ENCODE results near the gene SORCS1.

Gene SORCS1

GRCh38 chr10:107104026-107104652 lies 60.4 kb downstream of the SORCS1 start:
- DNase-seq (ENCODE audit: low spot score) (no peak), FAIRE-seq (no peak)

DNA sequence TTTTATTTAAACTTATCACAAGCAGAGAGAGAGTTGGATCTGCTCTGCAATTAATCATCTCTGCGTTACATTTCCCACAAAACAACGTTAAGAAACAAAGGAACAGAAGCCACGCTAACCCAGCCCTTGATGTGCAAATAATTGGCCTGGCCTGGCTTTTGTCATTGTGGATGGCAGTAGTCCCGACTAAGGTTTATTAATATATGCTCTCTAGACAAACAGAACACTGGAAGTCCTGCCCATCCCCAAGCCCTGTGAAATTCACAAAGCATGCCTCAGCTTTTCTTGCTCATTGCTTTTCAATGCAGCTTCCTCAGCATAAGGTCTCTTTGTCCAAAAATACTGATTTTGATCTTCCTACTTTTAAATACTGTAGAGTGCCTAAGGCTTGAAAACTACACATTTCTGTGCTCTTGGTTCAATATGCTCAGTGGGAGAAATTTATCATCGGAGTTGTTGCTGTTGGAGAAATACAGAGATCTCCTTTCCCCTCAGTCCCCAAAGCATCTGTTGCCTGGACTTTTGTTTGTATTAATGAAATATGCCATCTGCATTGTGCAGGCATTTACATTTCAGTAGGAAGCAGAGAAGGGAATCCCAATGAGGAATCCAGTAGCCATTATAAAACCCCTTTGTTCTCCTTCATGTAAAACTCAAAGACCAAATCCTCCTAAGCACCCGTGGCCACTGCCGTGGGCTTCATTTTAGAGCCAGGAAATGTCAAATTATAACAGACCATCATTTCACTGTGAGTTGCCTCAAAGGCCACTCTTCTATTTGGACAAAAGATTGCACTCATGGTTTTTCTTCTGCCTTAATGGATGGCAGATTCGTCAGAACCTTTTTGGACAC lies 61.1 kb downstream of the SORCS1 start:
- DNase-seq (ENCODE audit: low spot score) = no peak
- FAIRE-seq = no peak

- DNase-seq (ENCODE audit: low spot score) (no peak), FAIRE-seq (no peak)
Observed at GRCh38 chr10:107098326-107098725, 66.2 kb downstream of the SORCS1 start.

DNA sequence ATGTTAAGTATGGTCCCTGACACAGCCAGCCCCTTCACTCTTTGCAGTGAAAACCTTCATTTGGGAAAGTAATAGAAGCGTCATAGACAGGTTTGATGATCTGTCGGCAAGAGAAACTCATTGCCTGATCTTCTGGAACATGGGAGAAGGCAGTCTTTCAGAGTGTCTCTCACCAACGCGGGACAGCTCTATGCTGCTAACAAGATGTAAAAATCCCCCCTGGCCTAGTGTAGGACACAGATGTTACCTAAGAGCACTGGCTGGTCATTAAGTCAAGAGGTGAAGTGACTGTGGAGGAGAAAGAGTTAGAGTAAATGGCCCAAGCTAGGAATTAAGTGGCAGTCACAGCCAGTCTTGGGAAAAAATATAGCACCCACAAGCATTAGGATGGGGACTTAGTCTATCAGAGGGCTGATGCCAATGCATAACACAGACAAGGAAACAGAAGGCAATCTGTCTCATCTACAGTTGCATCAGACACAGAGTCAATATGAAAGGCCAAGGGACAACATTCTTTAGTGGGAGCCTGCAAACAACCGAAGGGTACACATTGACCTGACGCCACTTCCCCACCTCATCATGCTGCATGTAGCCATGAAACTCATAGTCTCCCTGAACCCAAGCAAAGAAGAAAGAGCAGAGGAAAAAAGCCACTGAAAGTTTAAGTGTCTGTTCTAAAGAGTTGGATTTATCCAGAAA lies 69.5 kb downstream of the SORCS1 start:
- FAIRE-seq = no peak
- DNase-seq (ENCODE audit: low spot score) = no peak

DNA sequence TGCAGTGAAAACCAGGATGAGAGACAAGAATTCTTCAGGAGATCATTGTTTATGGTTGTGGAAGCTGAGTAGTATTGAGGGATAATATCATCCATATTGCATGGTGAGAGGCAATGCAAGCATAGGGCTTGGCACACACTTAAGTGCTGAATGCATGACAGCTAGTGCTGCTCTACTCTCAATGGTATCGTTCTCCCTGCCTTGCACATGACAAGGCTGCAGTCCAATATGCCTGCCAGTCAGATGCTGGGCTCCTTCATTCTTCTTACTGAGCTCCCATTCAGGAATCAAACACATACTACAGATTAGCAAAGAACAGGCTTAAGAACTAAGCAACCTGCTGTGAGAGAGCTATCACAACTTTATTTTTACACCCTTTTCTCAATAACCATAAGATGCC lies 72.2 kb downstream of the SORCS1 start:
- FAIRE-seq (no peak), DNase-seq (ENCODE audit: low spot score) (no peak)

GRCh38 chr10:107091126-107091525 lies 73.4 kb downstream of the SORCS1 start:
- FAIRE-seq = no peak
- peak; percentile 31 for DNase-seq (ENCODE audit: low spot score)

DNA sequence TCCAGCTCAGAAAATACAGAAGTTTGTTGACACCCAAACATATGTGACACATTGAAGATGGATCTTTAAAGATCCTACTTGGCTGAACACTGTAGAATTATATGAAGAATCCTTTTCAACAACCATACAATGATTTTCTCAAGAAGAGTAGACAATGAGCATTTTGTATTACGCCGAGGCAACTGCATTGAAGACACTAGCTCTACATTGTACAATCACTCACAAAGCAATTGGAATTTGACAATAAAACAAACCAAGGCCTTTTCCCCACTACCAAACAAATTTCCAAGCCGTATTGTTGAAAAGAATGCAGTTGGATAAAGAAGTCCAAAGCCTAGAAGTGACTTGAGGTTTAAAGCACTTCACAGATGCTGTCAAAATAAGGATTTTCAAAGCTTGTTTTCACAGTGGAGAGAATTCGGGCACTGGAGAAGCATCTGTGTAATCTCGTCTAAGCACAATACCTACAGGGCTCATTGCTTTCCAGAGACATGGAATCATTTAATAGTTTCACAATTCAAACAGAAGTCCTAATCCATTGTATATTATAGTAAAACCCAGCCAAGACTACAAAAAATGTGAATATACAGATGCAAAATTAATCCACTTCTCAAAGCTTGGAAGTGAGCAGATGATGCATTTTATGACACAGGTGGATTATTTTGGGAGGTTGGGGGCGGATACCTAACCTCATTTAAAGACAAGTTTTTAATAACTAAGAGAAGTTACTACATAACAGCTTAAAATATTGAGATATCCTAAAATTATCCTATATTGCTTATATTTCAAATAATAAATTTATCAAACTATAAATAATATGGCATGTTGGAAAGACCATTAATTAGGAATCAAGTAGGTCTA lies 78.6 kb downstream of the SORCS1 start:
- DNase-seq (ENCODE audit: low spot score) (no peak), FAIRE-seq (no peak)

- FAIRE-seq = no peak
Observed at GRCh38 chr10:107083388-107084009, 81.0 kb downstream of the SORCS1 start.

DNA sequence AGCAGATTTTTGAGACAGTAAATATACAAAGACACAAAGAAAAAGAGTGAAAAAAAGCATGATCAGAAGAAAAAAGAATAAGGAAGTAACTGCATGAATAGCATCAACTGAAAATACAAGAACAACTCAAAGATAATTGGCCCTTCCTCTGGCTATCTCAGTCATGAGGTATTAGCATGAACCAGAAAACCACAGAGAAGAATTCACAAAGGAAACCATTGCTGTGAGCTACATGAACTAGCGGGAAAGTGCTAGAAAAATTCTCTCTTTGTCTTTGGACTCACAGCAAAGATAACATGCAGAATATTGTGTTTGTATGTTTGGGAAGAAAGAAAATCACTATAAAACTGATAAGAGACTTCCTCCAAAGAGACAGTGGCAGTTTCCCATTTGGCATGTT lies 82.9 kb downstream of the SORCS1 start:
- FAIRE-seq (no peak), DNase-seq (ENCODE audit: low spot score) (no peak)

More at GRCh38 chr10:107083388-107084009, 81.0 kb downstream of the SORCS1 start:
- no peak for DNase-seq (ENCODE audit: low spot score)

- FAIRE-seq = no peak
Observed at GRCh38 chr10:107075117-107075516, 89.4 kb downstream of the SORCS1 start.

DNA sequence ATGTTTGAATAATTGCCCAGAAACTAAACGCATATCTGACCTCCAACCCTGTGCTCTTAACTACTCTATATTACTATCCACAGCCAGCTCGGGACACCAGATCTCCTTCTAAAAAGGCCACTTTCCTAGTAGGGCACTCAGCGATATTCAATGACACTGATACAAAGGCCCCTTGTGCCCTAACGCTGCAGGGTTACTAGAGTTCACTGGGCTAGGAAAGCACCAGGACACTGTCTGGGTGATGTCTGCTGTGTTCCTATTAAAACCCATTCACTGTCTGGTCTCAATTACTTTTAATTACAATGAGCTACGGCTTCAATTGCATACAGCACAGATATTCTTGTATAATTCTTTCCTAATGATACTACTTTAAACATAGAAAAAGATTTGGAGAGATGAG lies 91.7 kb downstream of the SORCS1 start:
- no peak for DNase-seq (ENCODE audit: low spot score)
- FAIRE-seq = no peak

More at GRCh38 chr10:107075117-107075516, 89.4 kb downstream of the SORCS1 start:
- DNase-seq (ENCODE audit: low spot score) = no peak

DNA sequence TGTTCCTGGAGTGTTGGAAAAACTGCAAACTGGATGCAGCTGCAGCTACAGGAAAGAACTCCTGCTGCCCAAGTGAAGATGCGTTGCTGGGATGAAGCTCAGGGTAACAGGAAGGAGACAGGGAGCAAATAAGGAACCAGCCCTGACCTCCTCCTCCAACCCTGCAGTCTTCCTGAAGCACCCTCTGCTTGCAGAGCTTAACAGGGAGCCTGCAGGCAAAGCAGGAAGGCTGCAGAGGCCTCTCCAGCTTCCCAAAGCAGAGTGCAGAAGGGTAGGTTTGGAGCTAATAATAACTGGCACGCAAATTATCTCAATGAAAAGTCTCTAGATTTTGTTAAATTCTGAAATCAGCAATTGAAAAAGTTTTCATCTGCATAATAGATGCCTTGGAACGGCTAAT lies 92.5 kb downstream of the SORCS1 start:
- DNase-seq (ENCODE audit: low spot score) = no peak
- FAIRE-seq = no peak

DNA sequence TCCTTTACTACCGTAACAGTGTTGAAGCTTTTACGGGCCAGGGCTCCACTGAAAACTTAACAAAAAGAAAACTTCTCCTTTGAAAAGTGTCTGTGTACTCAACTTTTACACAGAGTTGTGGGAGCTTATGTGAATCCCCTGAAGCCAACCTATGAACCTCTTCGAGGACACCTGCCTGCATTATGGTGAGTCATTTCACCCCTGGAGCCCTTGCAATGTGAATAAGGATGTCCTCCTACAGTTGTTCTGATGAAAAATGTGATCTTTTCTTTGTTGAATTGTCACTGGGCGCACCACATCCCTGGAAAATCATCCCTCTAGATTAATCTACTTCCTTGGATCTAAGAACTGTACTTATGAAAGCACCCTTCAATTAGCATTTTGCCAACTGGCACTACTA lies 93.2 kb downstream of the SORCS1 start:
- no peak for DNase-seq (ENCODE audit: low spot score)
- FAIRE-seq = no peak

GRCh38 chr10:107067843-107068242 lies 96.7 kb downstream of the SORCS1 start:
- no peak for FAIRE-seq
- no peak for DNase-seq (ENCODE audit: low spot score)

DNA sequence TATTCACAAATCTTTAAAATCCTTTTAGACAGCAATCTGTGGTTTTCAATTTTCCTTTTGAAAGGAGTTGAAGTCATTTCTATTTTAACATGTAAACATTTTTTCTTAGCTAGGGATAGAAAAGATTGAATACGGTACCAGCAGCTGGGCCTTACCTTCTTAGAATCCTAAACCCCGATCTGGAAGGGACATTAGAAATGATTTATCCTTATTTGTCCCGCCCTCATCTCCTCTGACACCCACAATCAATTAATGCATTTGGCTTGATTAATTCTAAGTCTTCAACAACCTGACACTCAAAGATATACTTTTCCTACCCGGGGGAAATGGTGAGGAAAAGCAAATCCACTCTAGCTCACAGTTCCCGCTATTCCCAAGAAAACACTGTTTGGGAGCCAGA lies 100.4 kb downstream of the SORCS1 start:
- DNase-seq (ENCODE audit: low spot score) (no peak), FAIRE-seq (no peak)

DNA sequence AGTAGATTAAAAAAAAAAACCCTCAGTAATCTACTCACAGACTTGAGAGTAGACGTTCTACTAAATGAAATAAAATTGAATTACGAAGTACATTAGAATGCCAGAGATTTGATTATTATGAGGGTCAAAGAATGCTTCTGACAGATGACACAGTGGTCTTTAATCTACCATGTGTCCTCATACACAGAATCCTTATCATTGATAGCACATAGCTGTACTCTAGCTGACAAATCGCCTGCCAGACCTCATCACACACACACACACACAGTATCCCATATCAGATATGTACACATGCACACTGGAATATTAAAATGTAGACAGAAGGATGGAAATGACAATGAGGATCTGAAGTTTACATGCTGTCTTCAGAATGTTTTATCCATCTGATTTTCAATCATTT lies 104.6 kb downstream of the SORCS1 start:
- no peak for FAIRE-seq
- DNase-seq (ENCODE audit: low spot score) = no peak

GRCh38 chr10:107059068-107059804 lies 105.3 kb downstream of the SORCS1 start:
- no peak for DNase-seq (ENCODE audit: low spot score)
- no peak for FAIRE-seq

DNA sequence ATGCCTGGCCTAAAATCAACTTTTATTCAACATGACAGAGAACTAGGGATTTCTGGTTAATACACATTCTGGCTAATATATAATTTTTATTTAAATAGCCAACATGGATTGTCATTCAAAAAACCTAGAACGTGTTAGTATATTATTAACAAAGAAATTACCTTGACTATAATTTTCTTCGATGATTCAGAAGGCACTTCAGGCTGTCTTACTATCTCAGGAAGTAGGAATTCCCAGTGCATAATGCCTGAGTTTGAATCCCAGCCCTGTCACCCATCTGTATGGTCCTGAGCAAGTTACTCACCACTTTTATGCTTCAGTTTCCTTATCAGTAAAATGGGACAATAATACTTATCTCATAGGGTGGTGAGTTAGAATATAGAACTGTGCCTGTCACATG lies 106.2 kb downstream of the SORCS1 start:
- FAIRE-seq (no peak), DNase-seq (ENCODE audit: low spot score) (no peak)

- DNase-seq (ENCODE audit: low spot score) (no peak), FAIRE-seq (no peak)
Observed at GRCh38 chr10:107056182-107056581, 108.3 kb downstream of the SORCS1 start.

- FAIRE-seq (no peak), DNase-seq (ENCODE audit: low spot score) (no peak)
Observed at GRCh38 chr10:107054469-107055156, 109.9 kb downstream of the SORCS1 start.

Data from urothelium cell line (cell line).